ENCODE measurements around the gene YKT6.

DNA sequence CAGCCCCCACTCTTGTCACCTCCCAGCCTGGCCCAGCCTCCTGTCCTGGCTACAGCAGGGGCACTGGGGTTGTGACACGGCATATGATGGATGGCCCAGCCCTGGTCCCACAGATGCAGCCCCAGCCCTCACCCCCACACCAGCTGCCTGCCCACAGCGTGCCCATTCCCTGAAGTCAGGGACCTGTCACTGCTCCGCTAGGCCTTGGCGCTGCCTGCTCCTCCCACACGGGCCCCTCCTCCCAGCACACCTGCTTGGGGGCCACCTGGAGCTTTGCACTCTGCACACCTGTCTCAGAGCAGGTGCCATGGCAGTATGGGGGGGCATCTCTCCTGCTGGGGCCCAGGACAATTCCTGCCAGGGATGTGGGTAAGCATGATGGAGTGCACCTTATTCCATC, 15.0 kb upstream of the YKT6 start:
- TF ChIP-seq, protein P1, sequence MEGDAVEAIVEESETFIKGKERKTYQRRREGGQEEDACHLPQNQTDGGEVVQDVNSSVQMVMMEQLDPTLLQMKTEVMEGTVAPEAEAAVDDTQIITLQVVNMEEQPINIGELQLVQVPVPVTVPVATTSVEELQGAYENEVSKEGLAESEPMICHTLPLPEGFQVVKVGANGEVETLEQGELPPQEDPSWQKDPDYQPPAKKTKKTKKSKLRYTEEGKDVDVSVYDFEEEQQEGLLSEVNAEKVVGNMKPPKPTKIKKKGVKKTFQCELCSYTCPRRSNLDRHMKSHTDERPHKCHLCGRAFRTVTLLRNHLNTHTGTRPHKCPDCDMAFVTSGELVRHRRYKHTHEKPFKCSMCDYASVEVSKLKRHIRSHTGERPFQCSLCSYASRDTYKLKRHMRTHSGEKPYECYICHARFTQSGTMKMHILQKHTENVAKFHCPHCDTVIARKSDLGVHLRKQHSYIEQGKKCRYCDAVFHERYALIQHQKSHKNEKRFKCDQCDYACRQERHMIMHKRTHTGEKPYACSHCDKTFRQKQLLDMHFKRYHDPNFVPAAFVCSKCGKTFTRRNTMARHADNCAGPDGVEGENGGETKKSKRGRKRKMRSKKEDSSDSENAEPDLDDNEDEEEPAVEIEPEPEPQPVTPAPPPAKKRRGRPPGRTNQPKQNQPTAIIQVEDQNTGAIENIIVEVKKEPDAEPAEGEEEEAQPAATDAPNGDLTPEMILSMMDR (conservative IDR thresholded peaks at IDR 0.05): no peak
- no peak for TF ChIP-seq EZH2 (IDR thresholded peaks at IDR 0.05; ENCODE audit: low read depth)

Measured in PC-9 (cell line).